Middle frontal gyrus (tissue), 1 donor: ENCODE data around the gene PPP1R2.

Experiments used
- DNase-seq: peaks from one replicate; pipeline ENCODE4 v3.0.0-alpha.2; 2015; ENCODE audit warnings: low spot score; ENCODE audit errors: extremely low spot score

The PPP1R2 gene

DNA sequence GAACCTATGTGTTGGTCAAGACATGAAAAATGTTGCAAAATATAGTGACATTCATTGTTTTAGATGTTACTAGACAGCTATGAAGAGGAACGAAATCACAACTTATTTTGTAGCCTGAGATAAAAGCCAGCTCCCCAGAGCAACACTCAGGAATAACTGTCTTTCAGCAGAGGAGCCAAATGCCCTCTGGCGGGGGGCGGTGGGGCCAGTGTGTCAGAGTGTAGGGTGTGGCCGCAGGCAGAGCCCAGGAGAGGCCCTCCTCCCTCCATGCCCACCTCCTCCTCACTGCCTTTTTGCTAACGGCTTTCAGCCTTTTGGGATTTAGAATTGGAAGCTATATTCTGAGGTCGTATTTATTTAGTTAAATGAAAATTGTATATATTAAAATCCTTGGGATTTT is 23.7 kb upstream of the PPP1R2 start:
- DNase-seq = no peak

DNA sequence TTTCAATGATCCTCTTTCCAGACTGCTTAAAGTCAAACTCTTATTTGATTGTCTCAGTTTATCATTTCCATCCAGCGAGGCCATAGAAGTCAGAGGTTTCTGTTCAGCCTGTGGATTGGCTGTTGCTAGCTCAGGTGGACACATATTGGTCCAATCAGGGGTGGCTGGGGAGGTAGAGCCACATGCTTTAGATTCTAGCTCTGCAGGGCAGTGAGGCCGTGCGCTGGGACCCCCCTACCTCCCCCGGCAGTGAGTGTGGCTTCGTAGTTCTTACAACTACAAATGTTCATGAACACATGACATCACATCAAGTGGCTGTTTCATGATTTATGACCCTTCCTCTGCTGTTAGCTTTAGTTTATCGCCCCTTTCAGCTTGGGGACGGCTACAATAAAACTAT is 22.6 kb upstream of the PPP1R2 start:
- no peak for DNase-seq

DNA sequence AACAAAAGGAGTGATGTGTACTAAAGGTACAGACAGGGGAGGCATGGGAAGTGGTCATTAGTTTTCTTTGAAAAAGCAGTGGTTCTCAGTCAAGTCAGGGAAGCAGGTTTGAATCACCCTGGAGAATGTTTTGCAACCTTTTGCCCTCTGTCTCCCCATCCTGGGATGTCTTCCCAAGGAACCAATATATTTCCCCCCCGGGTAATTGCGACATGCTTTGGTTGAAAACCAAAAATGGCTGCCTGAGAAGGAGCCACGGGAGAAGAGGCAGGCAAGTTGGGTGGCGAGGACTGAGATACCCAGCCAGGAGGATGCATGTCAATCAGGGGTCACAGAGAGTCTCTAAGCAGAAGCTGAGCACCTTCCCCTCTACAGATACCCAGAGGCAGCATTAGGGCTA is 20.2 kb upstream of the PPP1R2 start:
- DNase-seq = no peak

DNA sequence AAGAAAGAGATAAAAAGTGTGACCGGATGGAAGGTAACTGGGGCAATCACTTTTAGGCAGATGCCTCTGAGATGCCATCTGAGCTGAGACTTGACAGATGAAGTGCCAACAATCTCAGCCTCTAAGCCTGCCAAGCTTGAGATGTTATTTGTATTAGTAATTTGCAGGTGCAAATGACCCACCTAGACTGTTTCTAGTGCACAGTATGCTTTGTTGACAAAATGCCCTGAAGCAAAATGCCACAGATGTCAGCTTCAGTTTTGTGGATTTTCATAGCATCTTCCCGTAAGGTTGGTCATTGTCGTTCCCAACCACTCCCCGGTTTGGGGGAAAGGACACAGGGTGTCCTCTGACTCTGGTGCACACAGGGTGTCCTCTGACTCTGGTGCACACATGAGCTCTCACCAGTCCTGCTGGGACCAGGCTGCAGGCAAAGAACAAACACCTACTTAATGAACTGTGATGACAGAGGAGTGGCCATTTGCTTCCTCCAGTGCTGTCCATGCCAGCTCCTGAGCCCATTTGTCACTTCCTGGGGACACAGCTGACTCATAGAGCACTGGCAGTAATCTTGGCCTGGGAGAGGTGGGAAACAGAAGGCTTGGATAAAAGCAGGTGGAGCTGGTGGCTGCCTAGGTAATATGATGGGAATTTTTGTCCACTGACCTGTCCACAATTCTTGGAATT is 16.7 kb upstream of the PPP1R2 start:
- no peak for DNase-seq

DNA sequence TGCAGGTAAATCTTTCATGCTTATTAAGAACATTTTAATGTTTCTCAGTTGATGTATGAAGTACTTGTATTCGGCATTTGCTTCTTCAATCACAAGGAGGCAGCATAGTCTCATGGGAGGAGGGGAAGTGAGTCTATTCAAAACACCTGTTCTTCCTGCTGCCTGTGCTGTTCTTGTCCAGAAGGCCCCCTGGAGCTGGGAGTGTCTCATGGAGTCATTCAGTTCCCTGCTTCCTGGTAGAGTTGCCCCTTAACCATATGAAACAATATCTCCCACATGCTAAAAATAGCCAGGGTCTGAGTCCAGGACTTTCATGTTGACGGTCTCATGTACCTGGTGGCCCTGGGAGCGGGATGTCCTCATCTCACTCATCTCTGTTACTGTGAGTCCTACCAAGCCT is 15.5 kb upstream of the PPP1R2 start:
- no peak for DNase-seq

DNA sequence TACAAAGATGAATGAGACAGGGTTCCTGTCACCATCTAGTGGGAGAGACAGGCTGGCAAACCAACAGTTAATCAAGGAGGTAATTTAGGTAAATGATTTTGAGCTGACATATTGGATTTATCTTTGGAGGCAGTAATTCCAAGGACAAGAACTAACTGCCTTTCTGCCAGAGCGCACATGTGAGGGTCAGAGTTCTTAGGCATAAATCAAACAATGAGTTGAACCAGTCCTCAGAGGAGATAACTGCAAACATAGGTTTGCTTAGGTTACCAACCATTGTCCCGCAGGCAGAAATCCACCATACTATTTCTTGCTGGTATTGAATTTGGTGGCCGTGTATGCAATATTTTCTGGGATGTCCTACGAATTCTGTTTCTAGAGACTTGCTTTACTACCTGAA is 14.2 kb upstream of the PPP1R2 start:
- DNase-seq = no peak

DNA sequence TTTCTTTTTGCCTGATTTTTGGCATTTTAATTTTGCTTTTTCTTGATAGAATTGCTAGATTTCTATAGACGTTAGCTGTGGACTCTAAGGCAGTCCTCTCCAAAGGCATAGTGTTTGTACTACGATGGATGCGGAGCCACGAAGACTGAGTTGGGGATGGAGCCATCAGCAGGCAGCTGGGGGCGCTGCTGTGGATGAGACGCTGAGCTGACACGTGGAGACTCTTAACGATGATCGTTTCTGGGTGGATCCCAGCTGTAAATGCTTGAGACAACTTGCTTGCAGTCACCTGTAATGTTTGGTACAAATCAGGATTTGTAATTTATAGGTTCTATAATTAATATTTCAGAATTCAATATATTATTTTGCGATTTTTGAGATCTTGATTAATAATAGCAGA is 13.3 kb upstream of the PPP1R2 start:
- no peak for DNase-seq

DNA sequence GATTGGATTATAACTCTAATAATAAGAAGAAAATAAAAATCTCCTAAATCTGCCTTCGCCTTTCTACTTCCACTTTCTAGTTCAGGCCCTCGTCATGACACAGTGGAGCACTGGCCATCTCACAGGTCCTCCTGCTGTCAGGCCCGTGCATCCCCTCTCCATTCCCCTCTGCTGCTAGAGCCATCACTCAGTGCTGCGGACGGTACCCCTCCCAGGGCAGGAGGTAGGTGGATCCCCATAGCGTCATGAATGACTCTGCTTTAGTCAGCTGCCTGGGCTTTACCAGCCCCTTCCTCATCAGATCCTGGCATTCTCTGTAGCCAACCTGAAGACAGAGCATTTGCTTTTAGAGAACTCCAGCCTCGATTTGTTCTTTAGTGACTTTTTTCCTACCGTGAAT is 12.0 kb upstream of the PPP1R2 start:
- DNase-seq = no peak

DNA sequence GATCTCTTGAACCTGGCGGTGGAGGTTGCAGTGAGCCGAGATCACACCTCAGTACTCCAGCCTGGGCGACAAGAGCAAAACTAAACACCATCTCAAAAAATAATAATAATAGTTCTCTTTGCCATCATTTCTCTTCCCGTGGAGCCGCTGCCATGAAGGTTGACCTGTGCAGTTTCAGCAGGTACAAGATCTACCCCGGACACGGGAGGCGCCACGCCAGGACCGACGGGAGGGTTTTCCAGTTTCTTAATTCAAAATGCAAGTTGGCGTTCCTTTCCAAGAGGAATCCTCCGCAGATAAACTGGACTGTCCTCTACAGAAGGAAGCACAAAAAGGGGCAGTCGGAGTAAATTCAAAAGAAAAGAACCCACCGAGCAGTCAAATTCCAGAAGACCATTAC is 11.3 kb upstream of the PPP1R2 start:
- no peak for DNase-seq

DNA sequence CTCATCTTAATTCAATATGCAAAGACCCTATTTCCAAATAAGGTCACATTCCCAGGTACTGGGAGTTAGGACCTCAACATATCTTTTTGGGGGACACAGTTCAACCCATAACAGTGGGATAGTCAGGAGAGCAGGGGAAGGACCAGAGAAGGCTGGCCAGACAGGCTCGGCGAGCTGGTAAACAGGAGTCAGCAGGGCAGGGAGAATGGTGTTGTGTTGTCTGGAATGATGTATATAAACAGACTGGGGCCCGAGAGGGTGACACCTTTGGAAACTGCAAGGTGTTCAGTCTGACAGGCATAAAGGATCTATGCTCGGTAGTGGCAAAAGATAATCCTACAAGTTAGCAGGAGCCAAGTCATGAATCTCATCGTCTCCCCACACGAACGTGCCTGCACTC is 10.1 kb upstream of the PPP1R2 start:
- DNase-seq = no peak

DNA sequence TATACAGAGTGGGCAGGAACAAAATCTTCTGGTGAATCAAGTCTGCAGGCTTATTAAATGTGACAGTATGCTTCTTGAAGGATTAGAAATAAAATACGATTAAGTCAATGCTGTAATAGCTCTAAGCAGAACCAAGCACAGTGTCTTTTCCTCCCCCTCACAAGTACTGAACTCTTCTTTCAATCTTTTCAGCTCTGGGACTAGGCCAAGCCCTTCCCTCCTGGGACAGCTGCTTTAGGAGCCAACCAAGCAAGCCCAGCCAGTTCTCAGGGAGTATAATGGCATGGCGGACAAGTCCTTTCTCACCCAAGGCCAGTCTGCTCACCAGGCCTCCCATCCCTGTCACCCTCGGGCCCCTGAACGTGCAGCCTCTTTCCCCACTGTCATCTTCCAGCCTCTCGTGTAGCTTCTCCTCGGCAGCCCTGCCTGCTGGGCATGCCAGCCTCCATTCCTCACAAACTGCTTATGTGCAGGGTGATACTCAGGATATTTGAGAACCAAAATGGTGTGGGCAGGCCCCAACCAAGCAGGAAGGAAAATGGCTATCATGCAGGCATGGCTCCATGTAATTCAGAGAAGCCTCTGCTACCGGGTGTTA is 8.4 kb upstream of the PPP1R2 start:
- no peak for DNase-seq

DNA sequence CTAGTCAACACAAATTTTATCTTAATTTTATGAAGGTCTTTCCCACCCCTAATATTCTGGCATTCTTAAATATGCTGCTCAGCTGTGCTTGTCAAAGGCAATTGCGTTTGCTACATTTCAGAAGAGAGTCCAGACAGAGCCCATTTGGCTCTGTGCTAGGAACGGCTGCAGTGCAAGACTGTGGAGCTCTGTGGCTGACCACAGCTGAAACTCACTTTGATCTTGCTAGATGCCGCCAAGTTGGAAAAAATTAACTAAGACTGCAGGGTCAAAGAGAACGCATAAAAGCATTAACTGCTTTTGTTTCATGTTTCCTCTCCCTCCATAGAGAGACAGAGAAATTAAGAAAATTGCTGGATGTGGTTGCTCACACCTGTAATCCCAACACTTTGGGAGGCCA is 7.6 kb upstream of the PPP1R2 start:
- no peak for DNase-seq

DNA sequence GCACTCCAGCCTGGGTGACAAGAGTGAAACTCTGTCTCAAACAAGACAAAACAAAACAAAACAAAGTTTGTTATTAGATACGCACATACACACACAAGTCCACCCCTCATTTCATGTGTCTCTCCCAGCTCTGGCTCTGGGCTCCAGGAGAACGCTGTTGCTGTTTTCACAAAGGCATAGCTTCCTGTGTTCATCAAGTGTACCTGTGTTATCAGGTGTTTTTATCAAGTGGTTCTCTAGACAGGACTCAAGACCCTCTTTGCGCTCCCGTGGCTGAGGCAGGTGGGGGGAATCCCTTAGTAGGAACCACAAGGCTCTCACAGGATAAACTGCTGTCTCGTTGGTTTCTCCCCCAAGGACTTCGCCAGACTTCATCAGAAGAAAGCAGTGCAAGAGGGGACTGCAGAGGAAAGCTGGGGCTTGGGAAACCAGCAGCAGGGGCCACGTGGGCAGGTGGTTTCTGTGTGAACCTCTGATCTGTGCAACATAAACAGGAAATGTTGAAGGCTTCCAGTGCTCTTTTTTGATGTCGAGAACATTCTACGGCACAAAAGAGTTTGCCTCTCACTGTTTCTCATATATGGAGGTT is 6.9 kb upstream of the PPP1R2 start:
- no peak for DNase-seq

DNA sequence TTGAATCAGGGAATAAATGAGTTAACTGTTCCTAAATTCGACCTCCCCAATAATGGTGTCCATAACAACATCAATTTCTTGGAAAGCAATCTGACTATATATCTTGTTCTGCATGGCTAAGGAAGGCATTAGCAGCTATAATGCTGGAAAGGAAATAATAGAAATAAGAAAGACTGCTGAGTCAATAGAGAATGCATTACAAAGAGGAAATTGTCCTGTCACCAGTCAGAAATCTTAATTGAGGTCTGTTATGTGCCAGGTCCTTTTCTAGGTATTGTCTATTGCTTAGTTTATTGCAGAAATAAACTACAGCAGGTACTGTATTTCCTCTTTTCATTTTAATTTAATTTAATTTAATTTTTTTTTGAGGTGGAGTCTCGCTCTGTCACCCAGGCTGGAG is 5.9 kb upstream of the PPP1R2 start:
- DNase-seq = no peak

DNA sequence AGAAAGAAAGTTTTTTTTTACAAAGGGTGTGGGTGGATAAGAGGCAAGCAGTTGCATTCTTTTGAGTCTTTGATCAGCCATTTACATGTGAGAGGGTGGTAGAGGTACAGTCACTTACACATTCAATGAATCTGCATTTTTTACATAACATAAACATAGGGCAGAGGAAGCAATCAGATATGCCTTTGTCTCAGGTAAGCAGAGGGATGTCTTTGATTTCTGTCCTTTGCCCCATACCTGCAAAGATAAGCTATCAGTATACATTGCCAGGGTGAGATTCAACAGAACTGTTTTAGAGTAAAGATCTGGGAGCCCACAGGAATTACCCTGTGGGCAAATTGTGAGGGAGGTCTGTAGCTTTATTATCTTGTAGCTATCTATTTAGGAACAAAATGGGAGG is 5.4 kb upstream of the PPP1R2 start:
- DNase-seq = no peak

DNA sequence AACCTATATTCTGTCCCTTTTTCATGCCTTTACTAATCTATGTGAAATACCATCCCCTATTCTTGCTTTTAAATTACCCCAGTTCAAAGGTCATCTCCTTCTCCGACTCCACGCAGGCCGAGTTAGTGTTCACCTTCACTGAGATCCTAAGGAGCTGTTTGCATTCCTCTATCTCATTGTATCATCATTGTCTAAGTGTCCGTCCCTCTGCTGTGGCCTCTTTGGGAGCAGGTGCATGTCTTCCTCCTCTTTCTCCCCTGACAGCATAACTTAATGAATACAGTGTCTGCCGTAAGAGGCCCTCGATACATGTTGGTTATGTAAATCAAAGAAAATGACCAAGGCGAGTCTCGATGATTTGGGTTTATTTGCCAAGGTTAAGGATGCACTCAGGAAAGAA is 4.9 kb upstream of the PPP1R2 start:
- no peak for DNase-seq

DNA sequence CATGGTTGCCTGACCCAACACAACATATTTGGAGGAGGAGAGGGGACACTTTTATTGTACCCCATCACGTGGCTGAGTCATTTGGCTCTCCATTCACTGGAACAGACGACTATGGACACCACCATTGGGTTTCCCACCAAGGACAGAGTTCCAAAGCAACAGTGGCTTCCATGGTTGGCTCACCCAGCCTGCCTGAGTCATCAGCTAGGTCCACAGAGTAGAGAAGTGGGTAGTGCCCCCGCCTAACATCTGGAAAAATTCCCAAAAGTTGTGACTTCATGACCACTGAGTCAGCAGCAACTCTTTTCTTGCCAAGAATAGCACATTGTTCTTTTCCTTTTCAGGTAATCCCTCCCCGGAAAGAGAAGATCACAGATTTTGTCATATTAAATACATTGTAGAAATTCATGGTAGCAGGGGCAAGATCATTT is 3.0 kb upstream of the PPP1R2 start:
- DNase-seq = no peak

DNA sequence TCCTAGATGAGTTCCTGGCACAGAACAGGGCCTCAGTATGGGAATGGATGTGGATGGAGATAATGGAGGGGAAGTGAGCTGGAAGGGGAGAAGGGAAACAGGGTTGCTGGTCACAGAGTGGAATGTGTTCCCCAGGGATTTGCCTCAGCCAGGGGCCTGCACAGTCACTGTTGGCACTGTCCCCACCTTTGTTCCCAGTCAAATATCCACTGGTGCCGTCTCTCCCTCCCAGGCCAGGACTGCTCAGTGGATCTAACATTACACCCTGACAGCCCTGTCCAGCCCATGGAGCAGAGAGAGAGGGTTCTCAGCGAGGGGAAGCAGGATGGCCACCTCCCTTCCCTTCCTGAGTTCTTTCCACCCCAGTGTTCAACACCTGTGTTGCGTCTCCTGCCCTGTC is 1.5 kb upstream of the PPP1R2 start:
- DNase-seq = no peak

DNA sequence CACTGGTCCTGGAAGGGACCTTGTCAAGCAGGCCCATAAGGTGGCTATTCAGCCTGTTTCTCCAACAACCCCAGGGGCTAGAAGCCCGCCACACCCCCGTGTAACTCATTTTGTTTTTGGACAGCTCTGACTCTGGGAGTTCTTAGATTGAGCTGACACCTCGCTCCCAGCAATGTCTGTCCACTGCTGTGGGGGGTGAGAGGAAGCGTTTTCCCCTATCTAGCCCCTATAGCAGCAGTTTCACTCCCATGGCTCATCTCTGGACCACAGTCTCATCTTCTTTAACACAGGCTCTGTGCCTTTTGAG is 1.1 kb upstream of the PPP1R2 start:
- no peak for DNase-seq

DNA sequence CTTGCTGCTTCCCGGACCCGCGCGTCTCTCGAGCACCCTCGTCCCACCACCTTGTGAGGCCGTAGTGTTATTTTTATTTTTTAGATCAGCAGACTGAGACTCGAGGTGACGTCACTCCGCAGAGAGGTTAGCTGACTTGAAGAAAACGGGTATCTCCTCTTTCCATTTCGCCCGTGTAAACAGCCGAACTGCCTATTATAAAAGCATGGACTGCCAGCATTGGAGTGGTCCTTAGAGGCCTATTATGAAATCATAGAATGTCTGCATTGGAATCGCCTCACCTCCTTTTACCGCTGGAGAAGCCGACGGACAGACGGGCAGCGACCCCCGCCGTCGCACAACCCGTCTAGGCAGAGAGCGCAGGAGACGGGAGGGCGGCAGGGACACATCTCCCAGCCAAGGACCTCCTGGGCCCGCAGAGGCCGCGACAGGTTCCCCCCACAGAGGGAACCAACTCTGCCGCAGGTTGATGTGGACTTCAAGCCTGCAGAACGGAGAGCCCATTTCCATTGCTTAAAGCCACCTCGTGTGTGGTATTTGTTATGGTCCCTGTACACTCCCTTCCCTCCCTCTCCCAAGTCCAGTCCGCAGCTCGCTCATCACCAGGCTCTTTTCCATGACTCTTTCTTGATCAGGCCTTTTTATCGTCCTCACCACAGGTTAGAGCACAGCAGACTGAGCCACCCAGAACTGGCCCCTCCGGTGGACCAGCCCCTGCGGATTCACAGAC is 540 bp upstream of the PPP1R2 start:
- DNase-seq = no peak

DNA sequence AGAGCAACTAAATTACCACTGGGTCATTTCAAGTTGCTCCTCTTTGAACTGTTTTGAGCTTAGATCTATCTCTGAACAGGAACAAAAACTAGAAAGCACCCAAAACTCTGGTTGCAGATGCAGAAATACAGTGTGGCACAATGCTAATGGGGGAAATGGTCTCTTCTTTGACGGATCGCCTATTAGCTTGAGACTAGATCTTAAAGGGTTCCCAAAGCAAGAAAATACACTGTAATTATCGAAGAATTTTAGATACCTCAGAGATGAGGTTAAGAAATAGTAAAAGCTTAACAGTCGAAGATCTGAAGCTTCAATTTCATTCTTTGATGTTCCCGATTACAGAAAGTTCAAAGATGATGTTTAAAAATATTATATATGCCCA is 818 bp downstream of the PPP1R2 start:
- DNase-seq = no peak

DNA sequence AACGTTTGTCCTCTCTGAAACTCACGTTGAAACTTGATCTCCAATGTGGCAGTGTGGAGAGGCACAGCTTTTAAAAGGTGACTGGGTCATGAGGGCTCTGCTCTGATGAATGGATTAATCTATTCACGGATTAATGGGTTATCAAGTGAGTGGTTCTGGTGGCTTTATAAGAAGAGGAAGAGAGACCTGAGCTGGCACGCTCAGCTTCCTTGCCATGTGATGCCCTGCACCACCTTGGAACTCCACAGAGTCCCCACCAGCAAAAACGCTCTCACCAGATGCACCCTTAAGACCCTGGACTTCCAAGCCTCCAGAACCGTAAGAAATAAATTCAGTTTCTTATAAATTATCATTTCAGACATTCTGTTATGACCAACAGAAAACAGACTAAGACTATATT is 2.6 kb downstream of the PPP1R2 start:
- DNase-seq = no peak

DNA sequence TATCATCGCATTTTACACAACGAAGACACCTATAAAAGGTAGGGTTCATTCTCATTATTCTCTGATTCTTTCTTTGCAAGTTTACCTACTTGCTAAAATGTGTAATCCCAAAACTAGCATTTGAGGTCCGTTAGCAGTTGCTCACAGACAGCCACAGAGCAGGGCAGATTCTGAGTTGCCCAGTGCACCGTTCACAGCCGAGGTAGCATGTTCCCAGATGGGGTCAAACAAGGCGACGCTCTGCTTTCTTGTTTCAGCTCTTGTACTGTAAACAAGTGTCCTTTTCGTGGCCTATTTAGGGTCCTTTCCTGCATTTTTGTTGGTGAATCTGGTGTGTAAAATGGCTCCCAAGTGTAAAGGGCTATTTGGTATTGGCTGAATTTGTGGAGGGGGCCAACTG is 3.1 kb downstream of the PPP1R2 start:
- DNase-seq = no peak
